GM18517 (cell line): ENCODE measurements around the gene EPS8.
A peak's percentile ranks its signal among the peaks of the same experiment; 100 is the strongest.
"Not testable (repeated sequence)": the region's sequence is repeated elsewhere in the genome, so short reads cannot be mapped to it uniquely, and the experiment has no call there.

Source experiments
- ATAC-seq: cut with Tn5 transposase; IDR thresholded peaks from one replicate; pipeline ENCODE4 v1.9.1; 2021; ENCODE audit warnings: mild to moderate bottlenecking, moderate library complexity; ENCODE audit not compliant: unreplicated experiment

EPS8 gene

DNA sequence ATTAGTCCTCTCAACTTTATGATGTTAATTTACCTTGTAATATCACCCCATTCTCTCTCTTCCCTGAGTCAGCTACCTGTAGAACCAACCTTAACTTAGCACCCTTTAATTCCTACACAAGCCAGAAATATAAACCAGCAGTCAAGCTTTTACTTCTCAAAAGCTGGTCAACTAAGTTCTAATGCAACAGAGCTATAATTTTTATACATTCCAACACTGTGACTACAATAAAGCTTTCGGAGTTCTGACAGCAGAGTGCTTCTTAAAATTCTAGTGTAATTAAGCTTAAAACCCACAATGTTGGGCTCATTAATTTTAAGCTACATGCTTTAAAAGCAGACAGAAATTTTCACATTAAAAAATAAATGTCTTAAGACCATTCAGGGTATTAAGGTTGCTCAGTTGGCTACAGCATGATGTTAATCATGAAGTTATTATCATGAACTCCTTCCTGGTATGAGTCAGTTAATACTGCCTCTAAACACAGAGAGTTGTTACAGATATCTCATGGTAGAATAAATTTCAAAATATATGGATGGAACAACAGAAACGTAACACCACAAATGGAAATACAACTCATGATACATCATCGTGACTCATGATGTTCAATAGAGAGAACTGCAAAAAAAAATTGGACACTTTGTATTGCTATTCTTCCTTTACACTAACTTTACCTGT is 126.7 kb downstream of the EPS8 start:
- no peak for ATAC-seq

DNA sequence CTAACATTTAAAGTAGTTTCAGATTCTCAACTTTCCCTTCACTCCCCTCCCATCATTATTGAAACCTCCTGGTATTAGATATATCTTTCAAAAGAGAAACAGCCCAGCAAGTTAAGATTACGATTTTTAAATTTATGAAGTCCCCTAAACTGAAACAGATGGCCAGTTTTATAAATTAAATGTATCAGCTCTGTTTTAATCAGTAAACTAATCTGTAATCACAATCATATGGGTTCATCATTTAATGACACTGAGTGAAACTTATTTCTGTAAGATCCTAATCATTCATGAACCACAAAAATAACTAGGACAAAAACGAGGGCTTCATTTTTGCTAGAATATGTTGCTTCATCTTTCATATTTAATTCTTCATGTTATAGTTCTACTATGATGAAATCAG is 137.8 kb downstream of the EPS8 start:
- no peak for ATAC-seq

DNA sequence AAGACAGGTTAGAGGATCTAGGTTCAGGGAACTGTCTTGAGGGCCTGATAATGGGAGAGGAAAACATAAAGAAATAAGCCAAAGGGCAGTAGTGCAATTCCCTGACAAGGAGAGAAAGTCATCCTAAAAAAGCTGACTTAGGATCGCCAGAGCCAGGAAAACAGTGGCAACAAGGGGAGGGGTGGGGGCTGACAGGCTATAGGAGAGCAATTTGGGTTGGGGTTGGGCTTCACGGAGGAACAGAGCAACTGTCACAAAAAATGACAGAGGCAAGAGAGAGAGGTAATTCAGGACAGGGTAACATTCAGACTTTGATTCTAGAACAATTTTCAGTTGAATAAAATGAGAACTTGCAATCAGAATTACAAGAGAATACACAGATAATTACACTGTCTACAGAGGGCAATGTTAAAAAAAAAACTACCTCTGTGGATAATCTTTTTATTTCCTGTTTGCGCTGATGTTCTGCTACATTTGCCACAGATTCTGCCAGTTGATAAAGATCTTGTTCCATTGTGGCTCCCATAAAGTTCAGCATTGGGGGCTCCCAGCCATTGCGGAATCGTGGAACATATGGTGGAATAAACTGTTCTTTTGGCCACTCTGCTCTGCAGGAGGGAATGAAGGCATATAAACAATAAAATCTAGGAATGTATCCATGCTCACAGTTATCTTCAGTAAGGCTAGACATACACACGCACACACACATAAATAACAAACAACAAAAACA is 138.6 kb downstream of the EPS8 start:
- ATAC-seq = no peak

DNA sequence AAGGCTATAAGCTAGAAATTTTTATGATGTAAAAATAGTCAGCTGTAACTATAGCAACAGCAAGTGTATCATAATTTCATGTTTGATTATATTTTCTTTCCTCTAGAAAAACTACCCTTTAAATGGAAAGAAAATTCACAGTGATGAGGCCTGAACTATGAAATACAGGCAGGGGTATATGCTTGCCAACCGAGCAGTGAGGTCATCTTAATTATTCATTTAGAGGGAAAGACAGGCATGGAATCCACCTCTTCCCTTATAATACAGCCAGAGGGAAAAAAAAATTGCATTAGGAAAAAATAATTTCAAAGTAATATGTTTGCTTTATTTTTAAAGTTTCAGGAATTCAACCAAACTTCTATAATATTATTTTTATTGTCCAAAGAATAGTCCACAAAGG is 139.8 kb downstream of the EPS8 start:
- ATAC-seq = no peak

- ATAC-seq = no peak
Observed at GRCh38 chr12:15648558-15648957, 140.6 kb downstream of the EPS8 start.

DNA sequence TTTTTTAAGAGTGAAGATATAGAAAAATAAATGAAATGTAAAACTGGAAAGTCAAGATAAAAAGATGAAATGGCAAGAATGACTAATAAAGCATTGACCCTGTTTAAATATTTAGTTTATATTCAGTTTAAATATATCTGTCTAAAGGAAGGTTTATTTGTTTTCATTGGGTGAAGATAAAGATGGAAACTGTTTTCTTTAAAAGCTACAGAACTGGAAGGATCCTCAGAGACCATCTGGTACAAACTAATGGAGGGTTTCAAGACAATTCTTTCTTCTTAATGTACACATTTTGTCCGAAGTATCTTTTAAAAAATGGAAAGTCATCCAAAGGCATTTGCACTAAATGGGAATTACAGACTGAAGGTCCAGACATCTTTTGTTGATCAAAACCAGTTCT is 142.6 kb downstream of the EPS8 start:
- no peak for ATAC-seq

DNA sequence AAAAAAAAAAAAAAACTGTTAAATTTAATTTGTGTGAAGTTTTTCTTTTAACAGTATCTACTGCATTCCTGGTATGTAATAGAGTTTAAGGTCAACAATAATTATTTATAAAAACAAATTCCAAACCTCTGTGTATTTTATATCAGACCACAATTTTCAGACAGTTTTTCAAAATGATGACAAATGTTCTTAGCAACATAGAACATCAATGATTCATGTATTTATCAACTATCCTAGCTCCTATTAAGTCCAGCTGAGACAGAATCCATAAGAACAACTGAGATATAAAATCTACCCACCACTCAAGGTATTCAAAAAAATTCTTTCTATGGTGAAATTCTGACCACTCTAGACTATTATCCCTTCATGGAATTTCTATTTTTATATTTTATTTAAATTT is 144.5 kb downstream of the EPS8 start:
- no peak for ATAC-seq

DNA sequence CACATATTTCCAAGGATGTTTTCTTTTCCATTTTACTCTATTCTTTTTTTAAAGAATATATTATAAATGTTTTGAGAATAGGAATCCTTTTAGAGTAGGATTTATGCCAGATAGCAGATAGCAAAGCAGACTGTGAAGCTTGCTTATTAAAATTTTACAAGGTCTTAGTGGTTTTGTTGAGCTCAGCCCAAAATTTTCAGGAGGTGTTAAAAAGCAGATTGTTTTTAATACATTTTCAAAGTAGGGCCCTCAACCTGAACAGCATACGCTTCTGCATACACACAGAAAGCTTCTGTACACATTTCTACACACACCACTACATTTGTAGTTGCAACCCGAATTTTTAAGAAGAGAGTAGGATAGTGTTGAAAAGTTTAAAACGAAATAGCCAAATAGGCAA is 151.0 kb downstream of the EPS8 start:
- ATAC-seq = no peak

DNA sequence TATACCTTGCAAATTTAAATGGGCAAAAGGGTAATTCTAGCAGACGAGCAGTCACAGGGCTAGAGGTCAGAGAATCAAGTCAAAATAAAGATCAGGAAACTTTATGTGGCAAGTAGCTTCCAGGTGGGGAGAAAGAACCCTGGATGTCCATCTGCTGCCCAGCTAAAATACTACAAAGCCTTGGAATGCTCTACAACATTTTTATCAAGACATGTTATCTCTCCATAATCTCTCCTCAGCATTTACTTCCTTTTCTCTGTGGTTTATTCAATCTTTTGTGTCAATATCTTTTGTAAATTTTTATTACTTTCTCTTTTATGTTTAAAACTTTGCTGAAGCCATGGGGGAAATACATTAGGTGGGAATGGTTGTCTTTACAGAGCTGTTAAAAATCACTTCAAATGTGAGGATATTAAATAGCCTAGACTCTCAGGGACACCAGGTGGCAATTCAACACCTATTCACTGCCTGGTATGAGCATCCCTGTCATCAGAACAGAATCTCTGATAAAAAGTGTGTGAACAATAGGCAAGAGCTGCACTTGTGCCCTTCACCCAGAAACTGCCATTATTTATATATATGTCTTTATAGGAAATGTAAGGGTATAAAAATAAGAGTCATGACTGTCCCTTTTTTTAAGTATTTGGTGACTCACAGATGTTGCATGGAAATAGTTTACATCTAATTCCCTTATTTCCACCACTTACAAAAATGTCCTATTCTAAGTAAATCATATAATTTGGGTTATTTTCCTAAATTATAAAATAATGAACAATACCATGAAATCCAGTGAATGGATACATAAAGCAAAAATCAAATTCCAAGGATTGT is 152.9 kb downstream of the EPS8 start:
- ATAC-seq = no peak

DNA sequence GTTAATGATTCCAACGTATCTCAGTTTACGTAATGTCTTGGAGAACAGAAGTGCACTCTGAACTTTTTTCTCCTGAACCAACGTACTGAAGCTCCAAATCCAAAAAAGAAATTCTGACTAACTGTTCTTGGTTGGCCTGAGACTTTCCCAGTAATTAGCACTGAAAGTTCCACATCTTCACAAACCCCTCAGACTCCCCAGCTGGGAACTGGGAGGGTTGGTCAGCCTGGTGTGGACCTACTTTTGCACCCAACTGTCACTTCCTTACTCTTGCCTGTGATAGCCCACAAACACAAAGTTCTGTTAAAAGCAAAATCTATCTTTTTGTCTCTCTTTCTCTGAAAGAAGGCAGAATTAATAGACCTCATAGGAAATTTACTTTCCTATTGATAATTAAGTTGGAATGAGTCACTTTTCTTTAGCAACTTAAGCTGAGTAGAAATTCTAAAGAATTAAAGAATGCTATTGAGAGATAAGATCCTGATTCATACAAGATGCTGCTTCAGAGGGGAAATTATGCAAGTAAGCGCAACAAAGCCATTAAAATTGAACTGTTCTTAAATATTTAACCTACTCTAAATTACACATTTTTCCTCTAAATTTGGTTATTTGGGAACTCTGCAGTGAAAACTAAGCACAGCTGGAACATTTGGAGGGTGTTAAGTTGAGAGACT is 155.0 kb downstream of the EPS8 start:
- ATAC-seq = no peak

DNA sequence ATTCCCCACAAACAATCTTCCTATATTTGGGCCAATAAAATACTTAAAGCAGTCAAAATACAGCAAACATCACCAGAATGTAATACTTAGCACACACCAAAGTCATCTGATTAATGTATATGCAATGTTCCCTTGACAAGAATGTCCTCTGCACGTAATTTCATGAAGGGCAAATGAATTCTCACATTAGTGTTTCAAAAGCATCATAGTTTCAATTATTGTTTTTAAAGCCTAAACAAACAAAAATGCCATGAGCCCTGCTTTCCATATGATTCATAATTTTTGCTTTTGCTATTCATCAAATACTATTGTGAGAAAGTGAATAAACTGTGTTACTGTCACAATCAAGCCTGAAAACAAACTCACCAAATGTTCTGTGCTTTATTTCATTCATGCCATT is 156.0 kb downstream of the EPS8 start:
- ATAC-seq = no peak

GRCh38 chr12:15632708-15633107 is 156.5 kb downstream of the EPS8 start:
- ATAC-seq = no peak

- no peak for ATAC-seq
Observed at GRCh38 chr12:15631007-15631715, 158.0 kb downstream of the EPS8 start.

DNA sequence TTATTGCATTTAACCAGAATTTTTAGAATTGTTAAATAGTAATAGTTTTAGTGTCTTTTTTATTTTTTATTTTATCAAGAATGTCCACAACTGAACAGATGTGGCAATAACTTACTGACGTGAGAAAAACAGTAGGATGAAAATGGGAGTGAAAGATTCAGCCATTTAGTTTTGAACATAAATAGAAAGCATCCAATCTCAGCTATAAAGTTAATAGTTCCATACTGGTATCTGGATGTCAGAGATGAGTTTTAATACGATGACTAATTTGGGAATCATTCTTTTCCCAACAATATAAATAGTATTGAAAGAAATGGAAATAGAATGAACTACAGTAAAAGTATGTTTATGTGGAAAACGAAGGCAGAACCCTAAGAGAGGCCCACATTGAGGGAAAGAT is 159.4 kb downstream of the EPS8 start:
- no peak for ATAC-seq

GRCh38 chr12:15629108-15629507 is 160.1 kb downstream of the EPS8 start:
- ATAC-seq = peak; percentile 64

- no peak for ATAC-seq
Observed at GRCh38 chr12:15627995-15628945, 160.9 kb downstream of the EPS8 start.

- ATAC-seq = no peak
Observed at GRCh38 chr12:15625075-15625474, 164.1 kb downstream of the EPS8 start.

- no peak for ATAC-seq
Observed at GRCh38 chr12:15620741-15621539, 168.2 kb downstream of the EPS8 start.

GRCh38 chr12:15616495-15616894 is 172.7 kb downstream of the EPS8 start:
- ATAC-seq = not testable (repeated sequence)
